CD8-positive, alpha-beta memory T cell (primary cell): ENCODE results near the gene ZNF579. TPM values are rescaled to one million over a fixed set of nuclear protein-coding genes. Genes with fewer than 3 reads are reported as not detected.

Experiments used
- CTCF ChIA-PET: fragments of 350-600 bp; sonication (Branson Sonifier 250); formaldehyde crosslinking; loops from one replicate; lab custom pipeline; 2021; ENCODE audit warnings: antibody characterized with exemption; lab: Charles Lee
- POLR2A ChIA-PET: fragments of 350-600 bp; sonication (Branson Sonifier 250); formaldehyde crosslinking; loops from one replicate; lab custom pipeline; 2021; ENCODE audit warnings: antibody characterized with exemption; lab: Charles Lee
- DNase-seq, 5 donors: peaks; one replicate each; pipeline versions ENCODE4 v3.0.0 to v3.0.0-alpha.2; 2020 to 2022; ENCODE audit warnings: mixed read lengths in 1 of 5
- H3K27ac ChIP-seq: one replicate; pipeline ENCODE4 v1.7.0; 2013; ENCODE audit warnings: low read depth, mild to moderate bottlenecking, low read length, moderate library complexity
- H3K27me3 ChIP-seq: 2 replicates; pipeline ENCODE4 v1.7.0; 2013; ENCODE audit warnings: low read length, mild to moderate bottlenecking; ENCODE audit not compliant: insufficient read depth, poor library complexity, severe bottlenecking
- H3K36me3 ChIP-seq: 2 replicates; pipeline ENCODE4 v1.7.0; 2013; ENCODE audit warnings: mild to moderate bottlenecking, low read length, moderate library complexity; ENCODE audit not compliant: insufficient read depth
- H3K4me1 ChIP-seq: 2 replicates; pipeline ENCODE4 v1.7.0; 2013; ENCODE audit warnings: mild to moderate bottlenecking, low read length, moderate library complexity; ENCODE audit not compliant: insufficient read depth
- H3K4me3 ChIP-seq: 2 replicates; pipeline ENCODE4 v1.7.0; 2013; ENCODE audit warnings: mild to moderate bottlenecking, low read length
- H3K9me3 ChIP-seq: 2 replicates; pipeline ENCODE4 v1.7.0; 2013; ENCODE audit warnings: mild to moderate bottlenecking, low read length
- H3K27ac Mint-ChIP-seq, 8 donors: one replicate each; pipeline ENCODE4 v1.8.0; 2020 to 2021; ENCODE audit warnings: mixed read lengths in 8 of 8, mild to moderate bottlenecking in 6 of 8, inconsistent platforms in 3 of 8, moderate library complexity in 3 of 8
- H3K27me3 Mint-ChIP-seq, 2 donors: one replicate each; pipeline ENCODE4 v1.8.0; 2020 to 2021; ENCODE audit warnings: mixed read lengths in 2 of 2, mild to moderate bottlenecking in 1 of 2, moderate library complexity in 1 of 2
- H3K36me3 Mint-ChIP-seq, 3 donors: one replicate each; pipeline ENCODE4 v1.8.0; 2020 to 2021; ENCODE audit warnings: mixed read lengths in 3 of 3, inconsistent platforms in 1 of 3, mild to moderate bottlenecking in 1 of 3
- H3K4me1 Mint-ChIP-seq, 3 donors: one replicate each; pipeline ENCODE4 v1.8.0; 2020 to 2021; ENCODE audit warnings: mixed read lengths in 3 of 3, inconsistent platforms in 1 of 3, mild to moderate bottlenecking in 1 of 3
- H3K4me3 Mint-ChIP-seq, 7 donors: one replicate each; pipeline ENCODE4 v1.8.0; 2020 to 2021; ENCODE audit warnings: mixed read lengths in 7 of 7, mild to moderate bottlenecking in 6 of 7, moderate library complexity in 4 of 7, inconsistent platforms in 2 of 7
- H3K9me3 Mint-ChIP-seq, 5 donors: one replicate each; pipeline ENCODE4 v1.8.0; 2020 to 2022; ENCODE audit warnings: mixed read lengths in 5 of 5, mild to moderate bottlenecking in 3 of 5, moderate library complexity in 2 of 5, inconsistent platforms in 1 of 5
- polyA plus RNA-seq: library from polyadenylated mRNA; unstranded; fragments of 300-500 nt; fragmentation: Illumina TruSeq; gene quantifications from one replicate; pipeline ENCODE4 v1.2.3, GENCODE V29; 2021
- total RNA-seq, 2 experiments: library from RNA; stranded (reverse); gene quantifications; one replicate each; pipeline ENCODE4 v1.2.3, GENCODE V29; 2021

The ZNF579 gene
- total and polyA plus RNA-seq, 3 experiments from 2014 or later: 0.35 to 6.6 (median 6.0) TPM

DNA sequence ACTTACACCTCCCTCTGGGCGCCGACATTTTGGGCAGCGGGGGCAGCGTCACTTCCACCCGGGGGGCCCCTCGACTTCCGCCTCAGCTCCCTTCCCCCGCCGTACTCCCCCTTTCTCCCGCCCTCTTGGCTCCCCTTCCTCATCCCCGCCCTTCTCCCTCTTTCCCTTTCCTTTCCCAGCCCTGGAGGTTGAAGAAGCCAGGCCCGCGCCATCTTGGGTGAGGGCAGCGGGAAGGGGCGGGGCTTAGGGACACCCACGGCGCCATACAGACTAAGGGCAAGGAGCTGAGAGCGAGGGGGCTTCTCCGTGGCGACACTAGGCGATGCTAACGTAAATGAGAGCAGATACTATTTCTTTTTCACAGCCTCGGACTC, 18.8 kb upstream of the ZNF579 start, which contains the start of gene FIZ1:
Gene FIZ1 (minus strand): TSS at position 50 of the 374 bp plus-strand sequence. CDS start 1,652 bp downstream, outside the sequence.
- POLR2A ChIA-PET: interaction anchor here (0.6 to 2.5 kb wide), 20 partner anchors 15 to 1430 kb away, joined by 3 to 34 read pairs (median 4); partner anchors contain the start of genes ISOC2, KMT5C, LENG8 and PPP6R1
- CTCF ChIA-PET: interaction anchor here (1.0 to 3.9 kb wide), 8 partner anchors 11 to 132 kb away, joined by 3 to 15 read pairs (median 4); partner anchors contain the start of gene ZNF784
- peaks cover 11 to 45% (median 13%) of the 10 kb centered on the region in 3 donors for H3K36me3 Mint-ChIP-seq
- H3K4me3 ChIP-seq: peak within 1 kb of the TSS; percentile 99
- no peaks in the 10 kb centered on the region for H3K9me3 Mint-ChIP-seq
- no peaks in the 10 kb centered on the region for H3K27me3 ChIP-seq
- peak; percentile 92 to 98 (median 96) for DNase-seq
- H3K9me3 ChIP-seq: no peaks in the 10 kb centered on the region
- peak within 1 kb of the TSS; percentile 95 to 100 (median 98) for H3K4me3 Mint-ChIP-seq
- peaks cover 18% of the 10 kb centered on the region for H3K4me1 ChIP-seq
- H3K27ac Mint-ChIP-seq: peak within 1 kb of the TSS; percentile 91 to 100 (median 98)
- peaks cover 0 to 1% of the 10 kb centered on the region in 2 donors for H3K27me3 Mint-ChIP-seq
- H3K4me1 Mint-ChIP-seq: peaks cover 19 to 29% (median 26%) of the 10 kb centered on the region in 3 donors
- peak within 1 kb of the TSS; percentile 91 for H3K27ac ChIP-seq
- H3K36me3 ChIP-seq: peaks cover 12% of the 10 kb centered on the region

GRCh38 chr19:55598719-55599467, 18.2 kb upstream of the ZNF579 start:
- peak overlapping the region; percentile 95 to 100 (median 98) for H3K4me3 Mint-ChIP-seq
- H3K27ac Mint-ChIP-seq: peak overlapping the region; percentile 91 to 100 (median 98)
- peaks cover 12% of the 10 kb centered on the region for H3K36me3 ChIP-seq
- DNase-seq: peak; percentile 85 to 96 (median 93)
- H3K27me3 ChIP-seq: no peaks in the 10 kb centered on the region
- H3K9me3 Mint-ChIP-seq: no peaks in the 10 kb centered on the region
- H3K4me1 Mint-ChIP-seq: peaks cover 17 to 26% (median 24%) of the 10 kb centered on the region in 3 donors
- CTCF ChIA-PET: interaction anchor here (0.6 to 3.9 kb wide), 8 partner anchors 9 to 122 kb away, joined by 3 to 15 read pairs (median 4); partner anchors contain the start of gene ZNF784
- H3K27ac ChIP-seq: peak overlapping the region; percentile 91
- H3K27me3 Mint-ChIP-seq: peaks cover 0 to 1% of the 10 kb centered on the region in 2 donors
- H3K4me1 ChIP-seq: peaks cover 16% of the 10 kb centered on the region
- peak overlapping the region; percentile 99 for H3K4me3 ChIP-seq
- H3K36me3 Mint-ChIP-seq: peaks cover 11 to 45% (median 13%) of the 10 kb centered on the region in 3 donors
- POLR2A ChIA-PET: interaction anchor here (0.6 to 2.5 kb wide), 21 partner anchors 12 to 1430 kb away, joined by 3 to 34 read pairs (median 4); partner anchors contain the start of genes ISOC2, KMT5C, LENG8 and PPP6R1
- H3K9me3 ChIP-seq: no peaks in the 10 kb centered on the region

GRCh38 chr19:55598034-55598433, 17.4 kb upstream of the ZNF579 start:
- POLR2A ChIA-PET: interaction anchor here (2.2 kb wide), 1 partner anchor 27 kb away, joined by 34 read pairs; the partner anchor contains the start of gene ZNF784
- peaks cover 17 to 19% (median 19%) of the 10 kb centered on the region in 3 donors for H3K4me1 Mint-ChIP-seq
- Histone ChIP-seq H3K4me3 (no peak overlapping the region), H3K9me3 (no peaks in the 10 kb centered on the region), H3K36me3 (peaks cover 12% of the 10 kb centered on the region), H3K4me1 (peaks cover 16% of the 10 kb centered on the region), H3K27ac (no peak overlapping the region), H3K27me3 (no peaks in the 10 kb centered on the region)
- no peaks in the 10 kb centered on the region for H3K9me3 Mint-ChIP-seq
- H3K4me3 Mint-ChIP-seq: peak overlapping the region in 1 of 7 donors; percentile 23
- CTCF ChIA-PET: interaction anchor here (1.3 to 1.5 kb wide), 2 partner anchors 8 to 9 kb away, joined by 3 to 5 read pairs; no protein-coding TSS in a partner anchor
- peaks cover 0 to 1% of the 10 kb centered on the region in 2 donors for H3K27me3 Mint-ChIP-seq
- H3K36me3 Mint-ChIP-seq: peaks cover 13 to 45% (median 14%) of the 10 kb centered on the region in 3 donors
- DNase-seq: no peak
- H3K27ac Mint-ChIP-seq: peak overlapping the region in 3 of 8 donors; percentile 17 to 72 (median 57)

DNA sequence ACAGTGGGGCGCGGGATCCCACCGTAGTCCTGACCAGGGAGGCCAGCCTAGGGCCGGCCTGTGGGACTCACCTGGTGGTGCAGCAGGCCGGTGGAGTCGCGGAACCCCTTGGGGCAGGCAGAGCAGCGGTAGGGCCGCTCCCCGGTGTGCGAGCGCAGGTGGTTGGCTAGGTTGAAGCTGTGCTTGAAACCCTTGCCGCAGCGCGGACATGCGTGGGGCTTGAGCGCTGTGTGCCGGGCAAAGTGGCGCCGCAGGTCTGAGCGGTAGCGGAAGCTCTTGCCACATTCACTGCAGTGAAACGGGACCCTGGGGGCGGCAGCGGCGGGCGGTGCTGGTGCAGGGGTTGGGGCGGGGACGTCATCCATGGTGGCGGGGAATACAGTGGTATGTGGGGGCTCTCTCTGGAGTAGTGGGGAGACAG, 16.9 kb upstream of the ZNF579 start:
- H3K36me3 Mint-ChIP-seq: peaks cover 13 to 45% (median 14%) of the 10 kb centered on the region in 3 donors
- peaks cover 12% of the 10 kb centered on the region for H3K36me3 ChIP-seq
- H3K9me3 ChIP-seq: no peaks in the 10 kb centered on the region
- CTCF ChIA-PET: interaction anchor here (1.3 kb wide), 1 partner anchor 9 kb away, joined by 3 read pairs; no protein-coding TSS in a partner anchor
- no peak overlapping the region for H3K4me3 ChIP-seq
- H3K27me3 ChIP-seq: no peaks in the 10 kb centered on the region
- H3K4me1 ChIP-seq: peaks cover 16% of the 10 kb centered on the region
- H3K9me3 Mint-ChIP-seq: no peaks in the 10 kb centered on the region
- H3K4me1 Mint-ChIP-seq: peaks cover 17 to 19% (median 19%) of the 10 kb centered on the region in 3 donors
- no peak for DNase-seq
- peaks cover 0 to 1% of the 10 kb centered on the region in 2 donors for H3K27me3 Mint-ChIP-seq
- H3K4me3 Mint-ChIP-seq: peak overlapping the region in 1 of 7 donors; percentile 52
- no peak overlapping the region for H3K27ac Mint-ChIP-seq
- POLR2A ChIA-PET: no interaction called here
- H3K27ac ChIP-seq: no peak overlapping the region

GRCh38 chr19:55596304-55596703, 15.7 kb upstream of the ZNF579 start:
- no peak overlapping the region for H3K27ac ChIP-seq
- H3K9me3 ChIP-seq: no peaks in the 10 kb centered on the region
- no peak for DNase-seq
- H3K36me3 ChIP-seq: peaks cover 12% of the 10 kb centered on the region
- H3K4me1 ChIP-seq: peaks cover 14% of the 10 kb centered on the region
- Mint-ChIP-seq H3K36me3 (peaks cover 13 to 48% (median 14%) of the 10 kb centered on the region in 3 donors), H3K27ac (peak overlapping the region in 1 of 8 donors; percentile 54), H3K4me3 (peak overlapping the region in 2 of 7 donors; percentile 9 to 52), H3K27me3 (peaks cover 0 to 2% of the 10 kb centered on the region in 2 donors), H3K9me3 (no peaks in the 10 kb centered on the region), H3K4me1 (peaks cover 13 to 14% (median 14%) of the 10 kb centered on the region in 3 donors)
- POLR2A ChIA-PET: no interaction called here
- H3K27me3 ChIP-seq: no peaks in the 10 kb centered on the region
- CTCF ChIA-PET: no interaction called here
- no peak overlapping the region for H3K4me3 ChIP-seq

GRCh38 chr19:55594996-55595545, 14.4 kb upstream of the ZNF579 start:
- Mint-ChIP-seq H3K9me3 (no peaks in the 10 kb centered on the region), H3K4me1 (peaks cover 6 to 9% (median 7%) of the 10 kb centered on the region in 3 donors), H3K36me3 (peaks cover 13 to 45% (median 14%) of the 10 kb centered on the region in 3 donors), H3K27ac (peak overlapping the region in 3 of 8 donors; percentile 59 to 84 (median 67)), H3K27me3 (peaks cover 3 to 7% of the 10 kb centered on the region in 2 donors), H3K4me3 (peak overlapping the region in 1 of 7 donors; percentile 37)
- Histone ChIP-seq H3K27ac (no peak overlapping the region), H3K4me1 (peaks cover 7% of the 10 kb centered on the region), H3K36me3 (peaks cover 12% of the 10 kb centered on the region), H3K9me3 (no peaks in the 10 kb centered on the region), H3K27me3 (no peaks in the 10 kb centered on the region), H3K4me3 (no peak overlapping the region)
- DNase-seq: no peak
- ChIA-PET CTCF (interaction anchor here (1.1 kb wide), 1 partner anchor 10 kb away, joined by 3 read pairs; no protein-coding TSS in a partner anchor), POLR2A (no interaction called here)

DNA sequence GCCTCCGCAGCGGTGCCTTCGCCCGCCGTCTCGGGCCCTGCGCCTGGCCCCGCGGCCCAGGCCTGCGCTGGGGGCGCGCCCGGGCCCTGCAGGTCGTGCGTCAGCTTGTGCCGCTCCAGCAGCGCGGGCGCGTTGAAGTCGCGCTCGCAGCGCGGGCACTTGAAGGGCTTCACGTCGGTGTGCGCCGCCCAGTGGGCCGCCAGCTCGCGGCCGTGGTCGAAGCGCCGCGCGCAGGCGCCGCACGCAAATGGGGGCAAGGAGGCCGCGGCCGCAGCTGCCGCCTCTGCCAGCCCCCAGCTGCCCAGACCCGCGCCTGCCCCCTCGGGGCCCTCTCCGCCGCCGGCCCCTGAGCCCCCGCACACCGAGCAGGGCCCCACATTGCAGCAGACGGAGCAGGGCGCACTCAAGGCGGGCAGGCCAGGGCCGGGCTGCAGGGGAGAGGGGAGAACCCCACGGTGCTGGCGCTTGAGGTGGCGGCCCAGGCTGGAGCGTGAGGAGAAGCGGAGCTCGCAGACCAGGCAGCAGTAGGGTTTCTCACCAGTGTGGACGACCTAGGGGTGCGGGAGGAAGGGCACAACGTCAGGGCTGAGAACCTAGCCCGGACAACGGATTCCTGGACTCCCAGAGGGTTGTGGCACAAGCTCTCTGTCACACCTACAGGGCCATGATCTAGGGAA, 12.6 kb upstream of the ZNF579 start:
- no peaks in the 10 kb centered on the region for H3K27me3 ChIP-seq
- no peak overlapping the region for H3K27ac ChIP-seq
- peaks cover 4 to 10% of the 10 kb centered on the region in 2 donors for H3K27me3 Mint-ChIP-seq
- no peak overlapping the region for H3K27ac Mint-ChIP-seq
- ChIA-PET POLR2A (no interaction called here), CTCF (interaction anchor here (0.5 to 2.5 kb wide), 2 partner anchors 13 to 39 kb away, joined by 3 to 9 read pairs; partner anchors contain the start of gene ZNF865)
- H3K4me1 ChIP-seq: peaks cover 2% of the 10 kb centered on the region
- H3K9me3 ChIP-seq: no peaks in the 10 kb centered on the region
- H3K4me3 ChIP-seq: no peak overlapping the region
- H3K9me3 Mint-ChIP-seq: no peaks in the 10 kb centered on the region
- no peak for DNase-seq
- peaks cover 12% of the 10 kb centered on the region for H3K36me3 ChIP-seq
- H3K4me3 Mint-ChIP-seq: no peak overlapping the region
- H3K4me1 Mint-ChIP-seq: peaks cover 3 to 8% (median 3%) of the 10 kb centered on the region in 3 donors
- H3K36me3 Mint-ChIP-seq: peaks cover 13 to 34% (median 14%) of the 10 kb centered on the region in 3 donors
